HPDE6-E6E7 (cell line): Measurements from ENCODE around the gene ACTMAP.
"Not testable (repeated sequence)": the region's sequence is repeated elsewhere in the genome, so short reads cannot be mapped to it uniquely, and the experiment has no call there.

Source experiments
- DNase-seq: peaks from one replicate; pipeline ENCODE4 v3.0.0; 2011; ENCODE audit warnings: missing footprints; ENCODE audit errors: extremely low spot score

ACTMAP gene

DNA sequence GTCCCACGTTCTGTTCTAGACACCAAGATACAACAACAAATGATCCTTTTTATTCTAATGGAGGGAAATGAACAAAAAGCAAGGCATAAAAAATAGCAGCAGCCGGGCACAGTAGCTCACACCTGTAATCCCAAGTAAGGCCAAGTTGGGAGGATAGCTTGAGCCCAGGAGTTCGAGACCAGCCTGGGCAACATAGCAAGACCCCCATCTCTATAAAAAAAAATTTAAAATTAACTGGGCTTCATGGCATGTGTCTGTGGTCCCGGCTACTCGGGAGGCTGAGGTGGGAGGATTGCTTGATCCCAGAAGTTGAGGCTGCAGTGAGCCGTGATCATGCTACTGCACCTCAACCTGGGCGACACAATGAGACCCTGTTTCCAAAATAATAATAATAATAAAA is 26.1 kb upstream of the ACTMAP start:
- DNase-seq = no peak

DNA sequence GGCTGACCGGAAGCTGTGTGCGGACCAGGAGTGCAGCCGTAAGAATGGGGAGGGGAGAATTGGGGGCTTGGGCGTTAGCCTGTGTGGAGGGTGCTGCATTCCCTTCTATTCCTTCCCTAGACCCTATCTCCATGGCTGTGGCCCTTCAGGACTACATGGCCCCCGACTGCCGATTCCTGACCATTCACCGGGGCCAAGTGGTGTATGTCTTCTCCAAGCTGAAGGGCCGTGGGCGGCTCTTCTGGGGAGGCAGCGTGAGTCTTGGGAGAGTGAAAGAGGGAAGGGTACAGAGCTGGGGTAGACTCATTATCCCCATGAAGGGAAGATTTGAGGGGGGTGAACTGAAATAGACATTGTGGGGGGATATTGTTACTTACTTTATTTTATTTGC is 25.4 kb upstream of the ACTMAP start:
- no peak for DNase-seq

DNA sequence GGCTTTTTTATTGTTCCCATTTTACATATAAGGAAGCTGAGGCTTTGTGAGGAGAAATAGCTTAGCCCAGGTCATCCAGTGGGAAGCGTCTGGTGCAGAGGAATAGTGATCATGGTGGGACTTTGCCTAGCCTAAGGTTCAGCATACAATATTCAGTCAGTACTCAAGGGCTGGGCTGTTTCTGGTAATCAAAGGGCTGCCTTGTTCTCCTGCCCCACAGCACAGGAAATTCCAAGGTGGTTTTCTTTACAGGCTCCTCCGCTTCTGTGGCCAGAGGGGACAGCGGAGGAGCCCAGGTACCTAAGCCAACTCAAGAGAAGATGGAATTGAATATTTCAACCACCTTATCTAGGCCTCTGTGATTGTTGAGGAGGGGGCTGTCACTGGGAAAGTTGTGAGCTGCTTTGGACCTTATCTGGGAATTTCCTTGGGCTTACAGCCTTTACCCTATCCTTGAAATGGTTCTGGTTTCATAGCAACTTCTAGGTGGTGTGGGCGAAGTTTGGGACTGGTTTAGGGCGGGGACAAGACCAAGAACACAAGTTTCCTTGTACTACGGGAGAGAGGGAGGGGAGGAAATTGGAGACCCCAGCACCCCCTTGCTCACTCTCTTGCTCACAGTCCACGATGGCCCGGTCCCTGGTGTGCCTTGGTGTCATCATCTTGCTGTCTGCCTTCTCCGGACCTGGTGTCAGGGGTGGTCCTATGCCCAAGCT is 24.8 kb upstream of the ACTMAP start, which contains the start of gene MIA:
TSS of gene MIA (plus strand) at position 606 of the 716 bp plus-strand sequence. CDS start at position 628, 22 bp downstream.
- no peak for DNase-seq

DNA sequence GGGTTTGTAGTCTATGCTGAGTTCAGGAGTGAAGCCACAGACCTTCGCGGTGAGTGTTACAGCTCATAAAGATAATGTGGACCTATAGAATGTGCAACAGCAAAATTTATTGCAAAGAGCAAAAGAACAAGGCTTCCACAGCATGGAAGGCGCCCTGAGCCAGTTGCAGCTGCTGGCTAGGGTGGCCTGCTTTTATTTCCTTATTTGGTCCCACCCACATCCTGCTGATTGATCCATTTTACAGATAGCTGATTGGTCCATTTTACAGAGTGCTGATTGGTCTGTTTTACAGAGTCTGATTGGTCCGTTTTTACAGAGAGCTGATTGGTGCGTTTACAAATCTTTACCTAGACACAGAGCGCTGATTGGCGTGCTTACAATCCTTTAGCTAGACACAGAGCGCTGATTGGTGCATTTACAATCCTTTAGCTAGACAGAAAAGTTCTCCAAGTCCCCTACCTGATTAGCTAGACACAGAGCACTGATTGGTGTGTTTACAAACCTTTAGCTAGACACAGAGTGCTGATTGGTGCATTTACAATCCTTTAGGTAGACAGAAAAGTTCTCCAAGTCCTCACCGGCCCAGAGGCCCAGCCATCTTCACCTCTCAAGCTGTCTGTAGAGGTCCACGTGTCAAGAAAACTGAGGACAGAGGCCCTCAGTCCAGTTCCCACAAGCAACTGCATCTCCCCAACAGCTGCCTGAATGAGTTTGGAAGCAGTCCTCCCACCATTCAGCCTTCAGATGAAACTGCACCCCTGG is 21.0 kb upstream of the ACTMAP start:
- not testable (repeated sequence) for DNase-seq

DNA sequence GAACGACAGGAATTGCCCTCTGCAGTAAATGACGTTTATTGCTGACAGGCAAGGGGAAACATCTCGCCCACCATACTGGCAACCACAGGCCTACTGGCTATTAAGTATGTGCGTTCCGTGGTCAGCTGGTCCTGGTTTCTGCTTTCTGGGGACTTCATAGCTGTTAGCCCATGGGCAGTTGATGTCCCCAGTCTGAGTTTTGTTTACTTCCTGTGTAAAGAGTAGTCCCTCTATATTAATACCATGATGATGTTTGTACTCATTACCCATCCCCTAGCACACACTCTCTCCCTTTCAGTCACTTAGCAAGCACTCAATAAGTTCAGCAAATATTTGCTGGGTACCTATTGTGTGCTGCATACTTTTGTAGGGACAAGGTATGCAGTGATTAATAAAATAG is 18.6 kb upstream of the ACTMAP start:
- DNase-seq = no peak

DNA sequence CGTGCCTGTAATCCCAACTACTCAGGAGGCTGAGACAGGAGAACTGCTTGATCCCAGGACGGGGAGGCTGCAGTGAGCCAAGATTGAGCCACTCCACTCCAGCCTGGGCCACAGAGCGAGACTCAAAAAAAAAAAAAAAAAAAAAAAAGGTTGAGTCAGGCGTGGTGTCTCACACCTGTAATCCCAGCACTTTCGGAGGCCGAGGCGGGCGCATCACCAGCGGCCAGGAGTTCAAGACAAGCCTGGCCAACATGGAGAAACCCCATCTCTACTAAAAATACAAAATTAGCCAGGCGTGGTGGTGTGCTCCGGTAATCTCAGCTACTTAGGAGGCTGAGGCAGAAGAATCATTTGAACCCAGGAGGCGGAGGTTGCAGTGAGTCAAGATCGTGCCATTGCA is 16.1 kb upstream of the ACTMAP start:
- not testable (repeated sequence) for DNase-seq

DNA sequence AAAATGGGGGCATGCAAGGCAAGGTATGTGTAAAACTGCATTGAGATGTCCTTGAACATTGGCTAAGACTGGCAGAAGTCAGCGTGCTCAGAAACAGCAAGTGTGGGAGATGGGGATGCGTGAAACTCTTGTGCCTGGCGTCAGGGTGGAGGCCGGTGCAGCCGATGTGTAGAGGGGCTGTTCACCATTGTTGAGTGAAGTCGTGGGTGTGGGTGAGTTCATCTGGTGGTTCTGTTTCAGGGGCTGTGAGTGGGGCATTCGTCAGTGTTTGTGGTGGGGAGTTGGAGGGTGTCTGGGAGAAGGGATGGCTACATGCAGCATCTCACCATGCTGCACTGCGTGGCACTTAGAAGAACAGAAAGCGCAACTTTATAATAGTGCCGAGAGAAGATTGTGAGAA is 13.7 kb upstream of the ACTMAP start:
- no peak for DNase-seq

DNA sequence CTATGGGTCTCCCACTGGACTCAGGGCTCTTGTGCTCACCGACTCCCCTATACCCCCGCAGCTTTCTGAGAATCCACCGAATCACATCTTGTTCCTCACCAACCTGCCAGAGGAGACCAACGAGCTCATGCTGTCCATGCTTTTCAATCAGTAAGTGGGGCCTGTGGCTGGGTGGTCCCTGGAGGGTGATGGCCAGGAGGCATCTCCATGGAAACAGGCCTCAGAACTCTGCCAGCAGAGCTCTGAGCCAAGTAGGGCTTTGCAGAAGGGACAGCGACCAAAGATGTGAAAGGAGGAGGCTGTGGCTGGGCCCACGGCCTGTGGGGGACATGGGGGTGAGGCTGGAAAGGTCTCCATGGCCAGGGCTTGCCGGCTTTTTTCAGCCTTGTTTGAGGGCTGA is 13.2 kb upstream of the ACTMAP start:
- DNase-seq = no peak

DNA sequence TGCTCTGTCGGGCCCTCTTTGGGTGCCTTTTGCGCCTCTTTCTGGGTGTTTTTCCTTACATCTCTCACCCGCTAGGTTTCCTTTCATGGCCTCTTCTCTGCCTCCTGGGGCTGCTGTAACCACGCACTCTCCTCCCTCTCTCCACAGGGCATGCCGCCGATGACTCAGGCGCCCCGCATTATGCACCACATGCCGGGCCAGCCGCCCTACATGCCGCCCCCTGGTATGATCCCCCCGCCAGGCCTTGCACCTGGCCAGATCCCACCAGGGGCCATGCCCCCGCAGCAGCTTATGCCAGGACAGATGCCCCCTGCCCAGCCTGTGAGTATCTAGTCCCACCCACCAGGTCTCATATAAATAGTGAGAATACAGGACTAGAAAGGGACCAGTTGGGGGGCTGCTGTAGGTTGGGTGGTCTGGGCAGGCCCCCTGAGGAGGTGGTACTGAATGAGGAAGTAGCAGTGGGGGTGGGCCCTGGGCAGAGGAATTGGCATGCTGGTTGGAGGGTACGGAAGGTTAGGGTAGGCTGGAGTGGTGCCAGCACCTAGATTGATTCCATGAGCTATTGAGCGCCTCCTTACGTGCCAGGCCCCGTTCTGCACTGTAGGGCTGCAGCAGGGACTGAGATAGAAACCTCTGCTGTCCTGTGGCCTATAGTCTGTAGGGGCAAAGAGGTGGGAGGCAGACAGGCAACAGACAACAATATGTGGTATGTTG is 12.6 kb upstream of the ACTMAP start:
- DNase-seq = no peak

DNA sequence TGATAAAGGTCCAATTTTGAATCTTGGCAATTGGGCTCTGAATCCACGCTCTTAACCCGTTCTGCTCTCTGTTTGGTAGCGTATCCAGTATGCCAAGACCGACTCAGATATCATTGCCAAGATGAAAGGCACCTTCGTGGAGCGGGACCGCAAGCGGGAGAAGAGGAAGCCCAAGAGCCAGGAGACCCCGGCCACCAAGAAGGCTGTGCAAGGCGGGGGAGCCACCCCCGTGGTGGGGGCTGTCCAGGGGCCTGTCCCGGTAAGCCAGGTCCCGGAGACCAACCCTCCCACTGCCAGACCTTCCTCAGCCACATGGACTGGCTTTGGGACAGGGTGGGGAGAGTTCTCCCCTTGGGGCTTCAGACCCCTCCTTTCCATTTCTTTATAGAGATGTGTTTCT is 9.1 kb upstream of the ACTMAP start:
- DNase-seq = no peak

DNA sequence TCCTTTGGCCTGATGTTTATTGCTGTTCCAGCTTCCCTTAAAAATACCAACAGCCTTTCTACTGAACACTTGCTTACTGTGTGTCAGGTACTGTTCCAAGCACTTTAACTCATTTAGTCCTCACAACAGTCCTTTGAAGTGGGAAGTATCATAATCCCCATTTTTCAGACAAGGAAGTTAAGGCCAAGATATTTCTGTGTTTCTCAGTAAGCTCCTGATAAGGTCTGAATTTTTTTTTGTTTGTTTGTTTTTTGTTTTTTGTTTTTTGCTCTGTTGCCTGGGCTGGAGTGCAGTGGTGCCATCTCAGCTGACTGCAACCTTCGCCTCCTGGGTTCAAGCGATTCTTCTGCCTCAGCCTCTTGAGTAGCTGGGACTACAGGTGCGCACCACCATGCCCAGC is 8.2 kb upstream of the ACTMAP start:
- no peak for DNase-seq

DNA sequence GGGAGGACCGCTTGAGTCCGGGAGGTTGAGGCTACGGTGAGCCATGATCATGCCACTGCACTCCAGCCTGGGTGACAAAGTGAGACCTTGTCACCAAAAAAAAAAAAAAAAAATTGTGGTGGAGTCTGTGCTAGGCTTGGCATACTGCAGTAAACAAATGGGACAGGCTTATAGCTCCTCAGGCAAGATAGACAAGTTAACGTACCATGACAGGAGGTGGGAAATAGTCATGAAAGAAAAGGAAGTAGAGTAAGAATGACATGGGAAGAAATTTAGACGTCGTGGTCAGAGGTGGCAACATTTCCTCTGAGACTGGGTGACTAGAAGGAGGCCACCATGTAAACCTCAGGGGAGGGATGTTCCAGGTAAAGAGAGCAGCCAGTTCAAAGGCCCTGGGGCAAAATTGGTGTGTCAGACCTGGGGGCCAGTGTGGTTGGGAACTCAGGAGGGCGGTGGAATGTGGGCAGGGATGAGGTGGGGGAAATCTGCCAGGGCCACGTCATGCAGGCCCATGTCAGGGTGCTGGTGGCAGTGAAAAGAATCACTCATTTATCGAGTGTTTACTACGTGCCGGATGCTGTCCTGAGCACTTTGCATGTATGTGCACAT is 6.3 kb upstream of the ACTMAP start:
- DNase-seq = no peak

DNA sequence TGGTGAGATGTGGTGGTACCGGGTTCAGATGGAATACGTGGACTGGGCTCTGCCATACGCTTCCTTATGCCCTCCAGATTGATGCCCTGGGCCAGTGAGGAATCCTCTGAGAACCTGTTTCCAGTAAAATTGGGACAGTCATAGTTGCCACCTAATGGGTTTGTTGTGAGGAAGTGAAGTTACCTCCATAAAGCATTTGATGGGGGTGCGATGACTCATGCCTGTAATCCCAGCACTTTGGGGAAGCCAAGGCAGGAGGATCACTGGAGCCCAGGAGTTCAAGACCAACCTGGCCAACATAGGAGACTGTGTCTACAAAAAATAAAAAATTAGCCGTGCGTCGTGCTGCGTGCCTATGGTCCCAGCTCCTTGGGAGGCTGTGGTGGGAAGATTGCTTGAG is 5.5 kb upstream of the ACTMAP start:
- DNase-seq = no peak

DNA sequence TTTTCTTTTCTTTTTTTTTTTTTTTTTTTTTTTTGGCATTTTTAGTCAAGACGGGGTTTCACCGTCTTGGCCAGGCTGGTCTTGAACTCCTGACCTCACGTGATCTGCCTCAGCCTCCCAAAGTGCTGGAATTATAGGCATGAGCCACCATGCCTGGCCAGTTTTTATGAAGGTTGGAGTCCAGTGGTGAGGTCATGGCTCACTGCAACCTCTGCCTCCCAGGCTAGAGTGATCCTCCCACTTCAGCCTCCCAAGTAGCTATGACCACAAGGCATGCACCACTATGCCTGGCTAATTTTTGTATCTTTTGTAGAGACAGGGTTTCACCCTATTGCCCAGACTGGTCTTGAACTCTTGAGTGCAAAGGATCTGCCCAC is 5.0 kb upstream of the ACTMAP start:
- no peak for DNase-seq

DNA sequence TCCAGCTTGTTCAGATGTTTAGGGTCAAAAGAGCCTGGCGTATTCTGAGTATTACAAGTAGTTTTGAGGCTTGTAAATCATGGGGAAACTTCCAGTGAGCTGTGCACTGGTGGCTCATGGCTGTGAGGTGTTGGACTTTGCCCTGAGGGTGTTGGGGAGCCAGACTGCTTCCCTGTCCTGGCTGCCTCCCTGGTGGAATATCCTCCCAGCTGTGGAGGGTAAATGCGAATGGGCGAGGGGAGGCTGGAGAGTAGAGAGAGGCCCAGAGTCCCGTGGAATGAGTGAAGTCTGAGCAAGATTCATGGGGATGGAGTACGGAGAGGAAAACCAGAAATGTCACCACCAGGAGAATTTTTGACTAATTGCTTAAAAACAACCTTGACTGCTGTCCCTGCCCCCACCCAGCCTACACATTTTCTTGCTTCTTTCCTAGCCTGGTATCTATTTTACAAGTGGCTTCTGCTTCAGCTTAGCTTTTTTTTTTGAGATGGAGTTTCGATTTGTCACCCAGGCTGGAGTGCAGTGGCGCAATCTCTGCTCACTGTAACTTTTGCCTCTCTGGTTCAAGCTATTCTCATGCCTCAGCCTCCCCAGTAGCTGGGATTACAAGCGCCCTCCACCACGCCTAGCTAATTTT is 4.5 kb upstream of the ACTMAP start:
- no peak for DNase-seq

DNA sequence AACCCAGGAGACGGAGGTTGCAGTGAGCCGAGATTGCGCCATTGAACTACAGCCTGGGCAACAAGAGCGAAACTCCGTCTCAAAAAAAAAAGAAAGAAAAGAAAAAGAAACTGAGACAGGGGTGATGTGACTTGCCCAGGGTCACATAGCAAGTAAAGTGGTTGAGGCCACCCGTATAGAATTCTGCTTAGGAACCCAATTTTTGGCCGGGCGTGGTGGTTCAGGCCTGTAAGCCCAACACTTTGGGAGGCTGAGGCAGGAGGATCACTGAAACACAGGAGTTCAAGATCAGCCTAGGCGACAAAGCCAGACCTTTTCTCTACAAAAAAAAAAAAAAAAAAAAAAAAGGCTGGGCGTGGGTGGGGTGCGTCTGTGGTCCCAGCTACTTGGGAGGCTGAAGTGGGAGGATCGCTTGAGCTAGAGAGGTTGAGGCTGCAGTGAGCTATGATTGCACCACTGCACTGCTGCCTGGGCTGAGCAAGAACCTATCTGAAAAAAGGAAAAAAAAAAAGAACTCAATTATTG is 2.0 kb upstream of the ACTMAP start:
- no peak for DNase-seq

DNA sequence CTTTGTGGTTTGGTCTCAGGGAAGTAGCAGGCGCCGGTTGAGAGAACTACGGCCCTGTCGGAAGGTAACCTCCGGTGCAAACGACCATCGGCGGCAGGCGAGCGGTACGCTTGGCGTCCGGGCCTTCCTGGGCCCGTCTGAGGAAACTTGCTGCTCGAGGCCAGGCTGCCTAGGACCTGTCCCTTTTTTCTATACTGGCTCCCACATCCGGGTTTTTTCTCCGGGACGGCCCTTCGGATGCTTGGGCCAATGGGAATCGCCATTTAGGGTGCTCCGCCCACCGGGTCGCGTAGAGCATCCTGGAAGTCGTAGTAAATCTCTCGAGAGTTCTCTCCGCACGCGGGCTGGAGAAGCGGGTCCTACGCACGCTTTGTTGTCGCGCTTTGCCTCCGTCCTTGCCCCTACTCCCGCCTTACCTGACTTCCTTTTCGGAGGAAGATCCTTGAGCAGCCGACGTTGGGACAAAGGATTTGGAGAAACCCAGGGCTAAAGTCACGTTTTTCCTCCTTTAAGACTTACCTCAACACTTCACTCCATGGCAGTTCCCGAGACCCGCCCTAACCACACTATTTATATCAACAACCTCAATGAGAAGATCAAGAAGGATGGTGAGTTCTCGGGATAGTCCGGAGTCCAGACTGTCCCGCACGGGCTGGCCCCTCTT is 729 bp upstream of the ACTMAP start, which contains the start of gene SNRPA:
TSS of gene SNRPA (plus strand) at position 330 of the 664 bp plus-strand sequence. CDS start at position 536, 206 bp downstream.
- peak; percentile 94 for DNase-seq

DNA sequence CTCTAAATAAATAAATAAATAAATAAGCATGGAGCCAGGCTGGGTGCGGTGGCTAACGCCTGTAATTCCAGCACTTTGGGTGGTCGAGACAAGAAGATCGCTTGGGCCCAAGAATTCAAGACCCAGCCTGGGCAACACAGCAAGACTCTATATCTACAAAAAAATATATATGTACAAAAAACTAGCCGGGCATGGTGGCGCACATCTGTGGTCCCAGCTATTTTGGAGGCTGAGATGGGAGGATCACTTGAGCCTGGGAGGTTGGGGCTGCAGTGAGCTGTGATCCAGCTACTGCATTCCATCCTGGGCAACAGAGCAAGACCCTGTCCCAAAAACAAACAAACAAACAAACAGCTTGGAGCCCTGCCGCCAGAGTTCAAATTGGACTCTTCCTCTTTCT is 2.7 kb downstream of the ACTMAP start:
- no peak for DNase-seq

DNA sequence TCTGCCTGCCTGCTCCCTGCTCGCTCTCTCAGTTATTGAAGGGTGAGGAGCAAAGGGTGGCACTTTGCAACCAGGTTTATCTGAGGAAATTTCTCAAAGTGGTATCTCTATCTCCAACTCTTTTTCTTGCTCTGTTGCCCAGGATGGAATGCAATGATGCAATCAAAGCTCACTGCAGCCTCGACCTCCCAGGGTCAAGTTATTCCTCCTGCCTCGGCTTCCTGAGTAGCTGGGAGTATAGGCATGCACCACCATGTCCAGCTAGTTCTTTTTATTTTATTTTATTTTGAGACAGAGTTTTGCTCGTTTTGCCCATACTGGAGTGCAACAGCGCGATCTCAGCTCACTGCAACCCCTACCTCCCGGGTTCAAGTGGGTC is 4.9 kb downstream of the ACTMAP start:
- DNase-seq = no peak

DNA sequence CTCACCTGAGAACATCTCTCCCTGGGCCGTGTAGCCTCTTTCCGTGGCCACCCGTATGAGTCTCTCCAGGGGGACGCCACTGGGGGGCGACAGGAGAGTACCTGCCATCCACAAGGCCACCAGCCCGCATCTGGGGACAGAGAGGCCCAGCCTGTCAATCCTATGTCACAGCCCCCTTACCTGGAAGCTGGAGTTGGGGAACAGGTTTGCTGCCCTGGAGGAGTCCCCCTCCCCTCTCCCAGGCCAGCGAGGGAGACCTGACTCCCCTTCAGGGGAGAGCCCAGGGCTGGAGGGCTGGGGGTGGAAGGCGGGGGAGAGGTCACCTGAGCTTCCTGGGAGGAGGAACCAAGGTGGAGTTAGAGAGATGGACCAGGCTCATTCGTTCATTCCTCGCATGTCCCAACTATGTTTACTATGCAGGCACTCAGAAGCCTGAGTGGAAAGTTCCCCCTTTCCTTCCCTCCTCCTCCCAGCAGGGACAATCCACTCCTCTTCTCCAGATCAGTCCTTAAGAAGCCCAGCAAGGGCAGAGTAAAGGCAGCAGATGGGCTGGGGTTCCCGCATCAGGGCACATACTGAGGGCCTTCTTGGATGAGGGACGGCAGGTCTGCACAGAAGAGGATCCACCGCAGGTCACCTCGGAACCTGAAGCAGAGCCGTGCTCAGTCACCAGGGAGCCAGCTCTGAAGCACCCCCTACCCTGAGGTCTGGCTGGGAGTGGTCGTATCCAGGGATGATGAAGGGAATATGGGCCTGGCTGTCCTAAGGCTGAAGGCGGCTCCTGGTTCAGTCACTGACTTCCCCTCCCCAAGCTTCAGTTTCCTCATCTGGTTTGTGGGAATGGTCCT is 5.5 kb downstream of the ACTMAP start:
- DNase-seq = no peak
